ENCODE data around the gene SAP25.

Gene SAP25

GRCh38 chr7:100575746-100576383 lies 2.2 kb upstream of the SAP25 start:
- Histone ChIP-seq H3K9me3 (ENCODE audit: insufficient read depth, low read length) (no peaks in the 10 kb centered on the region), H3K27ac (ENCODE audit: low read length) (no peak overlapping the region), H3K36me3 (replicated peaks; ENCODE audit: low read depth, low read length) (peaks cover 12% of the 10 kb centered on the region), H3K4me1 (ENCODE audit: low read length) (no peaks in the 10 kb centered on the region), H3K9ac (ENCODE audit: low read length) (no peak overlapping the region), H3K4me2 (ENCODE audit: low read length) (no peak overlapping the region), H4K20me1 (ENCODE audit: insufficient read depth, low read length) (no peaks in the 10 kb centered on the region), H2AFZ (ENCODE audit: low read depth, low read length) (no peak overlapping the region), H3K79me2 (ENCODE audit: low read length) (no peaks in the 10 kb centered on the region), H3K27me3 (ENCODE audit: low read depth, low read length) (no peaks in the 10 kb centered on the region), H3K4me3 (ENCODE audit: low read length) (no peak overlapping the region)
- TF ChIP-seq CTCF (IDR thresholded peaks at IDR 0.05; ENCODE audit: low read depth, low read length) (no peak), EZH2phosphoT487 (IDR thresholded peaks at IDR 0.05; ENCODE audit: low read depth) (no peak)

- Histone ChIP-seq H4K20me1 (ENCODE audit: insufficient read depth, low read length) (no peaks in the 10 kb centered on the region), H2AFZ (ENCODE audit: low read depth, low read length) (no peak overlapping the region), H3K4me2 (ENCODE audit: low read length) (no peak overlapping the region), H3K27me3 (ENCODE audit: low read depth, low read length) (no peaks in the 10 kb centered on the region), H3K36me3 (replicated peaks; ENCODE audit: low read depth, low read length) (peaks cover 6% of the 10 kb centered on the region), H3K4me1 (ENCODE audit: low read length) (no peaks in the 10 kb centered on the region), H3K79me2 (ENCODE audit: low read length) (no peaks in the 10 kb centered on the region), H3K9ac (ENCODE audit: low read length) (no peak overlapping the region), H3K9me3 (ENCODE audit: insufficient read depth, low read length) (no peaks in the 10 kb centered on the region), H3K4me3 (ENCODE audit: low read length) (no peak overlapping the region), H3K27ac (ENCODE audit: low read length) (no peak overlapping the region)
- no peak for TF ChIP-seq EZH2phosphoT487 (IDR thresholded peaks at IDR 0.05; ENCODE audit: low read depth)
- no peak for TF ChIP-seq CTCF (IDR thresholded peaks at IDR 0.05; ENCODE audit: low read depth, low read length)
Observed at GRCh38 chr7:100575206-100575631, 1.5 kb upstream of the SAP25 start.

GRCh38 chr7:100574362-100575205 lies 884 bp upstream of the SAP25 start:
- Histone ChIP-seq H4K20me1 (ENCODE audit: insufficient read depth, low read length) (no peaks in the 10 kb centered on the region), H2AFZ (ENCODE audit: low read depth, low read length) (no peak overlapping the region), H3K9ac (ENCODE audit: low read length) (no peak overlapping the region), H3K4me3 (ENCODE audit: low read length) (no peak overlapping the region), H3K36me3 (replicated peaks; ENCODE audit: low read depth, low read length) (peaks cover 4% of the 10 kb centered on the region), H3K79me2 (ENCODE audit: low read length) (no peaks in the 10 kb centered on the region), H3K9me3 (ENCODE audit: insufficient read depth, low read length) (no peaks in the 10 kb centered on the region), H3K4me2 (ENCODE audit: low read length) (no peak overlapping the region), H3K27me3 (ENCODE audit: low read depth, low read length) (no peaks in the 10 kb centered on the region), H3K27ac (ENCODE audit: low read length) (no peak overlapping the region), H3K4me1 (ENCODE audit: low read length) (no peaks in the 10 kb centered on the region)
- TF ChIP-seq CTCF (IDR thresholded peaks at IDR 0.05; ENCODE audit: low read depth, low read length) (no peak), EZH2phosphoT487 (IDR thresholded peaks at IDR 0.05; ENCODE audit: low read depth) (no peak)

GRCh38 chr7:100572949-100573675 lies 588 bp downstream of the SAP25 start:
- H3K79me2 ChIP-seq (ENCODE audit: low read length) = no peaks in the 10 kb centered on the region
- H3K4me2 ChIP-seq (ENCODE audit: low read length) = no peak overlapping the region
- no peaks in the 10 kb centered on the region for H3K27me3 ChIP-seq (ENCODE audit: low read depth, low read length)
- H3K9ac ChIP-seq (ENCODE audit: low read length) = no peak overlapping the region
- H3K4me1 ChIP-seq (ENCODE audit: low read length) = no peaks in the 10 kb centered on the region
- H2AFZ ChIP-seq (ENCODE audit: low read depth, low read length) = no peak overlapping the region
- H4K20me1 ChIP-seq (ENCODE audit: insufficient read depth, low read length) = no peaks in the 10 kb centered on the region
- TF ChIP-seq EZH2phosphoT487 (IDR thresholded peaks at IDR 0.05; ENCODE audit: low read depth) (no peak), CTCF (IDR thresholded peaks at IDR 0.05; ENCODE audit: low read depth, low read length) (no peak)
- no peak overlapping the region for H3K27ac ChIP-seq (ENCODE audit: low read length)
- no peaks in the 10 kb centered on the region for H3K9me3 ChIP-seq (ENCODE audit: insufficient read depth, low read length)
- no peak overlapping the region for H3K4me3 ChIP-seq (ENCODE audit: low read length)
- H3K36me3 ChIP-seq (replicated peaks; ENCODE audit: low read depth, low read length) = no peaks in the 10 kb centered on the region
